ENCODE data around the gene ZNF41. TPM values are rescaled to one million over a fixed set of nuclear protein-coding genes. Genes with fewer than 3 reads are reported as not detected.

ZNF41 gene
- total and polyA plus RNA-seq, 2 of the 13 experiments (the other 11 are each of a cell fraction or from before 2014, with no cell fraction given), result 2.3 to 3.9 TPM

GRCh38 chrX:47422444-47422843, 60.6 kb downstream of the ZNF41 start:
- 0% methylated on average over 2 of the region's 2 CpGs for WGBS (ENCODE audit: low lambda C conversion rate)
- no TSS peak for BruUV-seq (replicated peaks)
- CTCF ChIA-PET (ENCODE audit: low intra/inter-chr PET ratio, low total read pairs), result no interaction called here
- H3K36me3 ChIP-seq (replicated peaks in 1 of 2; ENCODE audit: control insufficient read depth in 1 of 2, insufficient read depth in 2 of 2, low read length in 2 of 2), result no peaks in the 10 kb centered on the region
- H3K27ac ChIP-seq (ENCODE audit: extremely low read length, insufficient read depth, low read length), result no peak overlapping the region
- H4K20me1 ChIP-seq (ENCODE audit: insufficient read depth, low read length), result no peaks in the 10 kb centered on the region
- no peak overlapping the region for H3K9ac ChIP-seq (ENCODE audit: insufficient read depth, low read depth, low read length)
- no peaks in the 10 kb centered on the region for H3K9me3 ChIP-seq (ENCODE audit: low read length)
- ATAC-seq (no peak), DNase-seq (ENCODE audit: low spot score) (no peak), FAIRE-seq (no peak)
- intact Hi-C loops (cut with micrococcal nuclease; ENCODE audit: unreplicated experiment) (no loop called here), in situ Hi-C loops (cut with HindIII; ENCODE audit: extremely low pct_ligation_motif_present, low pct_unique_long_range_greater_than_20kb) (no loop called here)
- H2AFZ ChIP-seq (ENCODE audit: low read length), result no peak overlapping the region
- no peaks in the 10 kb centered on the region for H3K4me1 ChIP-seq (ENCODE audit: insufficient read depth, low read length)
- no peak for TF ChIP-seq SKIL (CRISPR knock-in tag; IDR thresholded peaks at IDR 0.05; ENCODE audit: borderline replicate concordance)
- no peak for TF ChIP-seq SATB2 (CRISPR knock-in tag; IDR thresholded peaks at IDR 0.05)
- TF ChIP-seq CEBPZ (IDR thresholded peaks at IDR 0.05; ENCODE audit: low read length), result no peak
- TF ChIP-seq ZNF792 (CRISPR knock-in tag; IDR thresholded peaks at IDR 0.05), result no peak
- TF ChIP-seq SMARCC2 (IDR thresholded peaks at IDR 0.05), result no peak
- no peak for TF ChIP-seq SIN3A (IDR thresholded peaks at IDR 0.05; ENCODE audit: borderline replicate concordance, low read depth, low read length)
- TF ChIP-seq TOPORS (CRISPR knock-in tag; IDR thresholded peaks at IDR 0.05), result no peak
- no peak for TF ChIP-seq JUN (CRISPR knock-in tag; IDR thresholded peaks at IDR 0.05)
- TF ChIP-seq ZNF12 (CRISPR knock-in tag; IDR thresholded peaks at IDR 0.05), result no peak
- no peak for TF ChIP-seq ZNF101 (CRISPR knock-in tag; IDR thresholded peaks at IDR 0.05; ENCODE audit: borderline replicate concordance, low read depth)
- no peak for TF ChIP-seq FIP1L1 (IDR thresholded peaks at IDR 0.05; ENCODE audit: borderline replicate concordance, insufficient read depth, low read depth, low read length)
- no peak for TF ChIP-seq TMF1 (CRISPR knock-in tag; IDR thresholded peaks at IDR 0.05; ENCODE audit: low read depth)
- H3K4me3 ChIP-seq (replicated peaks in 1 of 3; ENCODE audit: insufficient read depth in 1 of 3, low read depth in 2 of 3, low read length in 3 of 3), result no peak overlapping the region
- no peak overlapping the region for H3K4me2 ChIP-seq (ENCODE audit: low read depth, low read length)
- POLR2A ChIA-PET, result no interaction called here
- no peaks in the 10 kb centered on the region for H3K79me2 ChIP-seq (ENCODE audit: insufficient read depth, low read length)
- no peaks in the 10 kb centered on the region for H3K27me3 ChIP-seq (ENCODE audit: control insufficient read depth in 1 of 2, insufficient read depth in 2 of 2, low read length in 2 of 2)
